IMR-90 (cell line): ENCODE measurements around the gene MRGPRD. TPM values are rescaled to one million over a fixed set of nuclear protein-coding genes. Genes with fewer than 3 reads are reported as not detected.

Experiments used
- ATAC-seq: fragments of 200-7000 bp; cut with Tn5 transposase; 2 replicates; pipeline ENCODE4 v1.9.1; 2020; ENCODE audit warnings: low read depth, mild to moderate bottlenecking, moderate library complexity
- BruUV-seq: library from RNA; stranded (reverse); fragments of 400-500 nt; replicated peaks from 2 replicates; lab custom pipeline; 2021; lab: Mats Ljungman, UMichigan
- CTCF ChIA-PET: fragments of 300-600 bp; formaldehyde crosslinking; extraction: SDS; loops from one replicate; lab custom pipeline; 2021; ENCODE audit warnings: antibody characterized with exemption; lab: Yijun Ruan, JAX
- POLR2A ChIA-PET: fragments of 300-600 bp; sonication (Branson Sonifier 250); formaldehyde crosslinking; loops from one replicate; lab custom pipeline; 2022; ENCODE audit warnings: antibody characterized with exemption; ENCODE audit not compliant: unreplicated experiment; lab: Charles Lee
- DNase-seq: peaks from one replicate; pipeline ENCODE4 v3.0.0; 2013
- H2AFZ ChIP-seq: replicated peaks from 2 replicates; pipeline ENCODE3; 2013; ENCODE audit warnings: low read length, mild to moderate bottlenecking; ENCODE audit not compliant: poor library complexity
- H2AK5ac ChIP-seq: 2 replicates; pipeline ENCODE4 v1.6.1; 2013; ENCODE audit warnings: low read depth, low read length, inconsistent platforms
- H2AK9ac ChIP-seq: replicated peaks from 2 replicates; pipeline ENCODE3; 2013; ENCODE audit warnings: mild to moderate bottlenecking, low read depth, low read length, moderate library complexity; ENCODE audit not compliant: poor library complexity
- H2BK120ac ChIP-seq: 2 replicates; pipeline ENCODE4 v1.6.1; 2013; ENCODE audit warnings: low read depth, low read length, inconsistent platforms
- H2BK15ac ChIP-seq: 3 replicates; pipeline ENCODE4 v1.6.1; 2013; ENCODE audit warnings: low read depth, low read length, inconsistent platforms
- H2BK20ac ChIP-seq: 2 replicates; pipeline ENCODE4 v1.6.1; 2013; ENCODE audit warnings: low read depth, mild to moderate bottlenecking, inconsistent platforms, low read length, moderate library complexity
- H2BK5ac ChIP-seq: 2 replicates; pipeline ENCODE4 v1.6.1; 2013; ENCODE audit warnings: mild to moderate bottlenecking, low read depth, low read length, inconsistent platforms; ENCODE audit not compliant: poor library complexity, severe bottlenecking
- H3K14ac ChIP-seq: replicated peaks from 2 replicates; pipeline ENCODE4 v1.6.1; 2013; ENCODE audit warnings: low read depth, low read length, inconsistent platforms
- H3K18ac ChIP-seq: 2 replicates; pipeline ENCODE4 v1.6.1; 2013; ENCODE audit warnings: low read depth, low read length, control low read depth
- H3K23ac ChIP-seq: 2 replicates; pipeline ENCODE4 v1.6.1; 2013; ENCODE audit warnings: low read depth, low read length, inconsistent platforms
- H3K27ac ChIP-seq: 2 replicates; pipeline ENCODE4 v1.5.1; 2013; ENCODE audit warnings: mild to moderate bottlenecking, control low read depth, low read length; ENCODE audit not compliant: insufficient read depth
- H3K27me3 ChIP-seq: 2 replicates; pipeline ENCODE4 v1.6.1; 2013; ENCODE audit warnings: low read length; ENCODE audit not compliant: control insufficient read depth, insufficient read depth
- H3K36me3 ChIP-seq: 2 replicates; pipeline ENCODE4 v1.6.1; 2013; ENCODE audit warnings: low read length, mixed read lengths; ENCODE audit not compliant: control insufficient read depth, insufficient read depth
- H3K4ac ChIP-seq: 2 replicates; pipeline ENCODE4 v1.6.1; 2013; ENCODE audit warnings: low read depth, low read length, inconsistent platforms
- H3K4me1 ChIP-seq: 2 replicates; pipeline ENCODE4 v1.6.1; 2013; ENCODE audit warnings: low read length, mixed read lengths; ENCODE audit not compliant: control insufficient read depth, insufficient read depth
- H3K4me2 ChIP-seq: 2 replicates; pipeline ENCODE4 v1.6.1; 2013; ENCODE audit warnings: low read depth, mild to moderate bottlenecking, control low read depth, low read length, moderate library complexity
- H3K4me3 ChIP-seq: 2 replicates; pipeline ENCODE4 v1.5.1; 2013; ENCODE audit warnings: low read depth, mild to moderate bottlenecking, control low read depth, low read length, moderate library complexity; ENCODE audit not compliant: insufficient read depth
- H3K56ac ChIP-seq: 2 replicates; pipeline ENCODE4 v1.6.1; 2013; ENCODE audit warnings: low read length, inconsistent platforms; ENCODE audit not compliant: insufficient read depth; ENCODE audit errors: extremely low read depth
- H3K79me1 ChIP-seq, 2 experiments: 2 replicates each; pipeline ENCODE4 v1.6.1; 2013; ENCODE audit warnings: low read length in 2 of 2, inconsistent platforms in 1 of 2, low read depth in 1 of 2
- H3K9ac ChIP-seq: 2 replicates; pipeline ENCODE4 v1.6.1; 2013; ENCODE audit warnings: low read depth, low read length, control low read depth
- H3K9me1 ChIP-seq: 2 replicates; pipeline ENCODE4 v1.6.1; 2013; ENCODE audit warnings: low read length, inconsistent platforms; ENCODE audit not compliant: insufficient read depth
- H3K9me3 ChIP-seq: 2 replicates; pipeline ENCODE4 v1.6.1; 2013; ENCODE audit warnings: low read length; ENCODE audit not compliant: control insufficient read depth, insufficient read depth
- H4K20me1 ChIP-seq: 2 replicates; pipeline ENCODE4 v1.6.1; 2013; ENCODE audit warnings: low read length, inconsistent platforms; ENCODE audit not compliant: insufficient read depth
- H4K5ac ChIP-seq: 2 replicates; pipeline ENCODE4 v1.6.1; 2013; ENCODE audit warnings: mild to moderate bottlenecking, low read depth, low read length, control low read depth
- H4K8ac ChIP-seq, 2 experiments: 2 replicates each; pipeline ENCODE4 v1.6.1; 2013; ENCODE audit warnings: low read depth in 2 of 2, low read length in 2 of 2, control low read depth in 1 of 2, inconsistent platforms in 1 of 2
- H4K91ac ChIP-seq: 2 replicates; pipeline ENCODE4 v1.6.1; 2013; ENCODE audit warnings: low read depth, low read length, inconsistent platforms; ENCODE audit not compliant: insufficient read depth
- BHLHE40 ChIP-seq: fragments of 150-350 bp; IDR thresholded peaks from 2 replicates; pipeline ENCODE4 v1.6.1; 2016; ENCODE audit warnings: mild to moderate bottlenecking, low read depth, low read length
- CEBPB ChIP-seq: IDR thresholded peaks from 2 replicates; pipeline ENCODE4 v1.6.1; 2012; ENCODE audit warnings: low read depth, low read length, improper control_type of control experiment
- FOS ChIP-seq: fragments of 150-350 bp; IDR thresholded peaks from 2 replicates; pipeline ENCODE4 v1.6.1; 2016; ENCODE audit warnings: low read depth, low read length
- MAZ ChIP-seq: IDR thresholded peaks from 2 replicates; pipeline ENCODE4 v1.6.1; 2012; ENCODE audit warnings: low read depth, mild to moderate bottlenecking, low read length, improper control_type of control experiment, moderate library complexity, borderline replicate concordance
- MXI1 ChIP-seq: IDR thresholded peaks from 2 replicates; pipeline ENCODE4 v1.6.1; 2012; ENCODE audit warnings: low read depth, mild to moderate bottlenecking, low read length, moderate library complexity, borderline replicate concordance
- NFE2L2 ChIP-seq: fragments of 150-350 bp; IDR thresholded peaks from 2 replicates; pipeline ENCODE4 v1.6.1; 2016; ENCODE audit warnings: low read depth, mild to moderate bottlenecking, low read length
- RAD21 ChIP-seq: IDR thresholded peaks from 2 replicates; pipeline ENCODE4 v1.6.1; 2012; ENCODE audit warnings: low read length, improper control_type of control experiment
- RCOR1 ChIP-seq: IDR thresholded peaks from 2 replicates; pipeline ENCODE4 v1.6.1; 2012; ENCODE audit warnings: mild to moderate bottlenecking, low read length, improper control_type of control experiment; ENCODE audit not compliant: insufficient replicate concordance
- RFX5 ChIP-seq: IDR thresholded peaks from 2 replicates; pipeline ENCODE4 v1.8.0; 2012; ENCODE audit warnings: low read depth, mild to moderate bottlenecking, low read length, moderate library complexity
- SMC3 ChIP-seq: fragments of 150-350 bp; IDR thresholded peaks from 2 replicates; pipeline ENCODE4 v1.6.1; 2016; ENCODE audit warnings: low read depth, mild to moderate bottlenecking, antibody characterized with exemption, low read length, moderate library complexity
- WGBS, 2 experiments: methylation state at CpG; one replicate each; pipeline versions ENCODE4 v1.1.5 to v1.1.7; 2013; ENCODE audit warnings: missing lambda C conversion rate in 2 of 2; ENCODE audit not compliant: insufficient read length in 1 of 2; ENCODE audit errors: extremely low coverage in 2 of 2; 5-methylcytosine and 5-hydroxymethylcytosine counted together
- dilution Hi-C: fragments of 300-500 bp; cut with HindIII; formaldehyde crosslinking; loops from one replicate; pipeline ENCODE4 v1.14.3; 2018; ENCODE audit warnings: low sequenced_read_pairs; ENCODE audit not compliant: unreplicated experiment
- in situ Hi-C: fragments of 300-500 bp; cut with MboI; formaldehyde crosslinking; loops from 3 replicates; pipeline ENCODE4 v1.14.3; 2019; ENCODE audit warnings: low sequenced_read_pairs, inconsistent platforms, mixed read lengths
- intact Hi-C: fragments of 100-400 bp; cut with micrococcal nuclease; formaldehyde crosslinking; loops from 2 replicates; pipeline ENCODE4 v1.10.0; 2022
- polyA plus RNA-seq, 3 experiments: library from polyadenylated mRNA; depleted of rRNA; stranded (reverse); fragments of >200 nt; gene quantifications; 2 replicates each; pipeline ENCODE4 v1.2.3, GENCODE V29; 2012; ENCODE audit warnings: low replicate concordance in 1 of 3
- total RNA-seq: library from RNA; depleted of rRNA; stranded (reverse); fragments of >200 nt; gene quantifications from 2 replicates; pipeline ENCODE4 v1.2.3, GENCODE V29; 2012
- TF ChIP-seq, protein P1 (sequence below): fragments of 150-350 bp; IDR thresholded peaks from 2 replicates; pipeline ENCODE4 v1.6.1; 2016; ENCODE audit warnings: low read depth, mild to moderate bottlenecking, low read length, moderate library complexity, borderline replicate concordance
- TF ChIP-seq, protein P2 (sequence below): conservative IDR thresholded peaks from 2 replicates; pipeline ENCODE4 v1.5.1; 2012; ENCODE audit warnings: mild to moderate bottlenecking, low read depth, low read length, improper control_type of control experiment
- TF ChIP-seq, protein P3 (sequence below): fragments of 150-350 bp; IDR thresholded peaks from 2 replicates; pipeline ENCODE4 v1.6.1; 2017; ENCODE audit warnings: mild to moderate bottlenecking, antibody characterized with exemption, low read length, low read depth

The MRGPRD gene
- total and polyA plus RNA-seq, 2 of the 4 experiments (the other 2 are of a cell fraction) = not detected

DNA sequence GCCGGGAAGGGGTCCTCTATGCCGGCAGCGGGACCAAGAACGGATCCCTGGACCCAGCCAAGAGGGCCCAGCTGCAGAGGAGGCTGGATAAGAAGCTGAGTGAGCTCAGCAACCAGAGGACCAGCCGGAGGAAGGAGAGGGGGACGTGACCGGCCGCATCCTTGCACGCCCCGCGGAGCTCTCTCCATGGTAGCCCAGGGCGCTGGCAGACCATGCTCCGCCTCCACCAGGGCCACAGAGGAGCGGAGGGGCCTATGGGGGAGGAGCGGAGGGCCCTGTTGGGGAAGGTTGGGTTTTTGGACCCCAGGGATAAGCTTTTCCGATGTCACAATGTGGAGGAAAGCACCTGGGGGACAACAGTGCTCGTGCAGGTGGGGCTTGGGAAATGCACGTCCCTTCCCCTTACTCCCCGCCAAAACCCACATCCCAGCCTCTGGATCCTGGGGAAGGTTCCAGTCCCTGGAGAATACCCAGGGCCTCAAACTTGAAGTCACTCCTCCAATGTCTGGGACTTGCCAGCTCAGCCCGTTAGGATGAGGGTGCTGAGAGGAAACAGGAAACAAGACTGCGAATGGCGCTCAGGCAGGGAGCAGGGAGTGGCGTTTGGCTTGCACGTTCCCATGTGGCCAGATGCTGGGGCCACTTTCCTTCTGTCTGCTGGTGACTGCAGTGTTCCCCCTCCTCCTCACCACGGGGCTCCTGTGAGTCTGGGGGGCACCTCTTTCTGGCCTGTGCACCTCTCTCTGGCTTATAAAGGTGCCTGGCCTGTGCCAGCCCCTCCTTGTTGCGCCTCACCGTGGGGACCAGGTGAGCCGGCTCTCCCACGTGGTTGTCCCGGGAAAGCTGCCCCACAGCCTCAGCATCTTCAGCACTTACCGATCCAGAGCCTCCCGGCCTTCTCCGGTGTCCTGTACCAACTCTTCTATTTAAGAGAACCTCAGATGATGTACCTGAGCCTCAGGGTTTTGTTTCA lies 40.9 kb downstream of the MRGPRD start:
- no peak overlapping the region for H3K4ac ChIP-seq
- no peaks in the 10 kb centered on the region for H3K79me1 ChIP-seq
- DNase-seq = no peak
- no peak overlapping the region for H3K18ac ChIP-seq
- BruUV-seq = no TSS peak
- H2BK15ac ChIP-seq = no peak overlapping the region
- peaks cover 49% of the 10 kb centered on the region for H3K36me3 ChIP-seq
- in situ Hi-C loops = loop anchor here (25.0 kb wide), 1 partner anchor 722 kb away; no protein-coding TSS in a partner anchor
- H2AFZ ChIP-seq = no peak overlapping the region
- dilution Hi-C loops = no loop called here
- 91% methylated on average over 8 of the region's 33 CpGs; no CpG with 5 or more reads in 1 of the 2 experiments for WGBS, 2 experiments
- no peak overlapping the region for H3K9ac ChIP-seq
- no peak overlapping the region for H4K91ac ChIP-seq
- H2AK5ac ChIP-seq = no peak overlapping the region
- no peak overlapping the region for H3K23ac ChIP-seq
- intact Hi-C loops = no loop called here
- no peak overlapping the region for H2BK120ac ChIP-seq
- H2BK20ac ChIP-seq = no peak overlapping the region
- H3K27me3 ChIP-seq = no peaks in the 10 kb centered on the region
- no peak overlapping the region for H3K27ac ChIP-seq
- CTCF ChIA-PET = no interaction called here
- no peak overlapping the region for H3K4me3 ChIP-seq
- H3K4me2 ChIP-seq = no peak overlapping the region
- H3K9me1 ChIP-seq = 0 out of 2 replicates have a peak, but pooled peaks cover 4% of the 10 kb centered on the region
- ATAC-seq = no peak
- no peaks in the 10 kb centered on the region for H3K9me3 ChIP-seq
- H4K5ac ChIP-seq = no peak overlapping the region
- POLR2A ChIA-PET = no interaction called here
- no peak overlapping the region for H3K56ac ChIP-seq
- peaks cover 8% of the 10 kb centered on the region; the same call in 1 of the 2 replicates for H3K4me1 ChIP-seq
- H2AK9ac ChIP-seq = no peak overlapping the region
- H2BK5ac ChIP-seq = no peak overlapping the region
- H4K20me1 ChIP-seq = no peaks in the 10 kb centered on the region
- H4K8ac ChIP-seq = no peak overlapping the region
- no peak overlapping the region for H3K14ac ChIP-seq
- TF ChIP-seq FOS (no peak), RAD21 (no peak), BHLHE40 (no peak), NFE2L2 (no peak), MAZ (no peak), CEBPB (no peak), SMC3 (no peak), RFX5 (no peak), MXI1 (no peak), RCOR1 (no peak)
- TF ChIP-seq, protein P1, sequence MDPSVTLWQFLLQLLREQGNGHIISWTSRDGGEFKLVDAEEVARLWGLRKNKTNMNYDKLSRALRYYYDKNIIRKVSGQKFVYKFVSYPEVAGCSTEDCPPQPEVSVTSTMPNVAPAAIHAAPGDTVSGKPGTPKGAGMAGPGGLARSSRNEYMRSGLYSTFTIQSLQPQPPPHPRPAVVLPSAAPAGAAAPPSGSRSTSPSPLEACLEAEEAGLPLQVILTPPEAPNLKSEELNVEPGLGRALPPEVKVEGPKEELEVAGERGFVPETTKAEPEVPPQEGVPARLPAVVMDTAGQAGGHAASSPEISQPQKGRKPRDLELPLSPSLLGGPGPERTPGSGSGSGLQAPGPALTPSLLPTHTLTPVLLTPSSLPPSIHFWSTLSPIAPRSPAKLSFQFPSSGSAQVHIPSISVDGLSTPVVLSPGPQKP = no peak
- TF ChIP-seq, protein P2, sequence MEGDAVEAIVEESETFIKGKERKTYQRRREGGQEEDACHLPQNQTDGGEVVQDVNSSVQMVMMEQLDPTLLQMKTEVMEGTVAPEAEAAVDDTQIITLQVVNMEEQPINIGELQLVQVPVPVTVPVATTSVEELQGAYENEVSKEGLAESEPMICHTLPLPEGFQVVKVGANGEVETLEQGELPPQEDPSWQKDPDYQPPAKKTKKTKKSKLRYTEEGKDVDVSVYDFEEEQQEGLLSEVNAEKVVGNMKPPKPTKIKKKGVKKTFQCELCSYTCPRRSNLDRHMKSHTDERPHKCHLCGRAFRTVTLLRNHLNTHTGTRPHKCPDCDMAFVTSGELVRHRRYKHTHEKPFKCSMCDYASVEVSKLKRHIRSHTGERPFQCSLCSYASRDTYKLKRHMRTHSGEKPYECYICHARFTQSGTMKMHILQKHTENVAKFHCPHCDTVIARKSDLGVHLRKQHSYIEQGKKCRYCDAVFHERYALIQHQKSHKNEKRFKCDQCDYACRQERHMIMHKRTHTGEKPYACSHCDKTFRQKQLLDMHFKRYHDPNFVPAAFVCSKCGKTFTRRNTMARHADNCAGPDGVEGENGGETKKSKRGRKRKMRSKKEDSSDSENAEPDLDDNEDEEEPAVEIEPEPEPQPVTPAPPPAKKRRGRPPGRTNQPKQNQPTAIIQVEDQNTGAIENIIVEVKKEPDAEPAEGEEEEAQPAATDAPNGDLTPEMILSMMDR = no peak
- TF ChIP-seq, protein P3, sequence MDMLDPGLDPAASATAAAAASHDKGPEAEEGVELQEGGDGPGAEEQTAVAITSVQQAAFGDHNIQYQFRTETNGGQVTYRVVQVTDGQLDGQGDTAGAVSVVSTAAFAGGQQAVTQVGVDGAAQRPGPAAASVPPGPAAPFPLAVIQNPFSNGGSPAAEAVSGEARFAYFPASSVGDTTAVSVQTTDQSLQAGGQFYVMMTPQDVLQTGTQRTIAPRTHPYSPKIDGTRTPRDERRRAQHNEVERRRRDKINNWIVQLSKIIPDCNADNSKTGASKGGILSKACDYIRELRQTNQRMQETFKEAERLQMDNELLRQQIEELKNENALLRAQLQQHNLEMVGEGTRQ = no peak
